ENCODE results near the gene LSM3.

Gene LSM3

DNA sequence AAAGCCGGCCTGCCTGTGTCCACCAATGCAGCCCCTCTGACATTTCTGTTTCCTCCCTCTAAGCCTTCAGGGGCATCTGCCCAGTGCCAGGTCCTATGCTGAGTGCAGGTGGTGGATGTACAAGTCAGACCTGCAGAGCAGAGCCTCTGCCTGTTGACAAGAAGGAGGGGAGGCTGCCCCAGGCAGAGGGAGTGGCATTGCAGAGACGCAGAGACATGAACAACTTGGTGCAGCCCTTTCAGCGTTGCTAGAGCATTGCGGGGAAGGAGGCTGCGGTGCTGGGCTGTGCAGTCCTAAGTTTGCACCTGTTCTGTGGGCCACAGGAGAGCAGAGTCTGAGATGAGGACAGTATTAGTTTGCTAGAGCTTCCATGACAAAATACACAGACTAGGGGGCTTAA is 65.2 kb downstream of the LSM3 start:
- DNase-seq: no peak

DNA sequence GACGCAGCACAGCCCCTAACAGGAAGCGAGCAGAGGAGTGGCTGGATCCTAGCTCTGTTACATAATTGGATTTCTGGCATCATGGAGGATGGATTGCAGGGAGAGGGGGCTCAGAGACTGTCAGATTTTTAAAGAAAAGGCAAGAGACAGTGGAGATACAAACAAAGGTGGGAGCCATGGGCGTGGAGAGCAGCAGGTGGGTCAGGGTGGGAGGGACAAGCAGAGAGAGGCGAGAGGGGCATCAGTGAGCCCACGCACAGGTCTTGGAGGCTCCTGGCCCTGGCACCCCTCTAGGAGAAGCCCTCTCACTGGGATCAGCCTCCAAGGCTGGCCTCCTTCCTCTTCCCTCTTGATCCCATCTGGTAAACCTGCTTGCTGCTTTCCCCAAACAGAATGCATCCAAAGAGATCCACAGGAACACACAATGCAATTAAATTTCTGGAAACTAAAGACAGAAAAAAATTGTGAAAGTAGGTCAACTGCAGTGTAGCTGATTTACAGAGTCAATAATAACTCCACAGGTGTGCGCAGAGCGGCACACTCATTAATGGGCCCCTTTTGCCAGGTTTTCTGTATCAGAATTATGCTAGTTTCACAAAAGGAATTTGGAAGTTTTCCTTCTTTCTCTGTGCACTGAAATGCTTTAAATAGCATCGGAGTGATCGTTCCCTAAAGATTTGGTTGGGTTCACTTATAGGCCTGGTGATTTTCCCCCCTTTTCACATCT is 66.1 kb downstream of the LSM3 start:
- DNase-seq: no peak

DNA sequence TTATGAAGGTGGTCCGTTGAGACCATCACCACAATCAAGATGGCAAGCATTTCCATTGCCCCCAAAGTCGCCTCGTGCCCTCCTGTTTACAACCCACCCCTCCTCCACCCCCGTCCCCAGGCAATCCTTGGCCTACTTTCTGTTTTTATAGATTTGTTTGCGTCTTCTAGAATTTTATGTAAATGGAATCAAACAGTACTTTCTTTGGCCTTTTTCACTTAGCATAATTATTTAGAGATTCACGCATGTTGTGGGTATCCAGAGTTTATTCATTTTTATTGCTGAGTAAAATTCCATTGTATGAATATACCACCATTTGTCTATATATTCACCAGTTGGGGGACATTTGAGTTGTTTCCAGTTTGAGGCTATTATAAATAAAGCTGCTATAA is 66.6 kb downstream of the LSM3 start:
- DNase-seq: no peak

DNA sequence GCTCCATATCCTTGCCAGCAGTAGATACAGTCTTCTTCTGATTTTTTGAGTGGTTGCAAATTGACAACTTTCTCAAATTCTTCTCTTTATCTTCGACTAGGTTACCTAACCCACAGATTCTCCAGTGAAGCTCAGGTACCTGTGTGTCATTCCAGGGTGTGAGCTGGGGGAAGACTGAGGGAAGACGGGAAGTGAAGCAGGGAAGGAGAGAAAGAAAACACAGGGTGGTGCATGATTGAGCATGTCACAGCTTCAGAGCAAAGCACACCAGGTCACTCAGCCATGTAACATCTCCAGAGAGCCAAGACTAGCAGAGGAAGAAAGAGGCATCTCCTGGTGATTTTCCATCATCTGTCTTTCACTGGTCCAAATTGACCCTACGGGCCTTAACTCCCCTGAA is 67.2 kb downstream of the LSM3 start:
- DNase-seq: no peak

DNA sequence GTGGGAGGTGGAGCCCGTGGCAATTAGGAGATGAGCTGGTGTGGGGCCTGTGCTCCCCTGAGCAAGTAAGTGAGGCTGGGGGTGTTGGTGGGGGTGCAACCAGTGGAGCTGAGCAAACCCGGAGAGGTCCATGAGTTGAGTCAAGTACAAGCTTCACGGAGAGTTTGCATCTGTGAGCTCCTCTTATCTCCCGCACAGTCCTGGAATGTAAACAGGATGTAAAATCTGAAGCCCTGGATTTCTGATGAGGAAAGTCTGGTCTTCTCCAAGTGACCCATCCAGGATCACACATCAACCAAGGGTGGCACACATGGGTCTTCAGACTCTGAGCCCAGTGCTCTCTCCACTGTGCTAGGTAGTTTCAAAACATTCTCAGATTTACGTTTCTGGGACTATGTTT is 67.8 kb downstream of the LSM3 start:
- DNase-seq: no peak

DNA sequence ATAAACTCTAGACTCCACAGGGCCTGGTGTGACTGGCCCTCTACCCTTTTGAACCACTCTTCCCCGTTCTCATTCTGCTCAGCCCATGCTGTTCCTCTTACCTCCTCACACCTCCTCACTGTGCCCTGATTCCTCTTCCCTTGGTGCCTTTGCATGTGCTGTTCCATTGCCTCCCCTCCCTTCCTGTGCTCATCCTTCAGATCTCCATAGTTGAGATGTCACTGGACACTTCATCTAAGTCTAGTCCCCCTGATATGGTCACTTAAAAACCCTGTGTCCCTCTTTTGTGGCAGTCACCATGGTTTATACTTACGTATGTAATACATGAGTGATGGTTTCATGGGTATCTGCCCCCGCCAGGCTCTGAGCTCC is 69.8 kb downstream of the LSM3 start:
- DNase-seq: no peak

DNA sequence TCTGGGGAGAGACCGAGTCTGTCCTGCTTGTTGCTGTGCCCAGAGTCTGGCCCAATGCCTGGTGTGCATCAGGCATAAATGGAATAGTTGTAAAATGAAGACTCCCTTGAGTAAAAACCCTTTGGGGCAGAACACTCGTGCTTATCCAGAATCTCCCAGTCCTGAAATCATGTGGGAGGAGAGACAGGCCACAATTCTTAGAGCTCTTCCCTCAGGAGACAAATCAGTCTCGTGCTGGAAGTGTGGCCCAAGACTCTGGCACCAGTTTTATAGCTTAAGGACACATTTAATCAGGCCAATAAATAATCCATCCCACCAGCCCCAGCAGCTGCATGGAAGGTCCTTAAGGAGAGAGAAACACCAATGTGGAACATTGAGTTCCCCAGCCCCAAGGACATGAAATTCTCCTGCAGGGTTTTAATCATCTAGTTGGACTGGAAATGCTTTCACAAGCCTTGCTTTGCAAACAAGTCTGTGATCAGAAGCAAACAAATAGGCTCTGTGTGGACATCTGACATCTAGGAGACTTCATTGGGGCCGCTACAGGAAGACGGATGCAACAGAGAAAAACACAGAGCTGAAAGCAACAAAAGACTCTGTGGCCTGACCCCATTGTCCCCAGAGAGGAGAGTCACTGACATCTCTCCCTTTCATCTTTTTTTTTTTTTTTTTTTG is 70.4 kb downstream of the LSM3 start:
- no peak for DNase-seq

Data from activated gamma-delta T cell treated with Interleukin-2 at 50 U/mL for 16 hours (primary cell).